IMR-90 (cell line): ENCODE results near the gene CLCNKA. TPM values are rescaled to one million over a fixed set of nuclear protein-coding genes. Genes with fewer than 3 reads are reported as not detected.
"Not testable (repeated sequence)": the region's sequence is repeated elsewhere in the genome, so short reads cannot be mapped to it uniquely, and the experiment has no call there.

Source experiments
- ATAC-seq: fragments of 200-7000 bp; cut with Tn5 transposase; 2 replicates; pipeline ENCODE4 v1.9.1; 2020; ENCODE audit warnings: low read depth, mild to moderate bottlenecking, moderate library complexity
- BruUV-seq: library from RNA; stranded (reverse); fragments of 400-500 nt; replicated peaks from 2 replicates; lab custom pipeline; 2021; lab: Mats Ljungman, UMichigan
- CTCF ChIA-PET: fragments of 300-600 bp; formaldehyde crosslinking; extraction: SDS; loops from one replicate; lab custom pipeline; 2021; ENCODE audit warnings: antibody characterized with exemption; lab: Yijun Ruan, JAX
- POLR2A ChIA-PET: fragments of 300-600 bp; sonication (Branson Sonifier 250); formaldehyde crosslinking; loops from one replicate; lab custom pipeline; 2022; ENCODE audit warnings: antibody characterized with exemption; ENCODE audit not compliant: unreplicated experiment; lab: Charles Lee
- DNase-seq: peaks from one replicate; pipeline ENCODE4 v3.0.0; 2013
- H2AFZ ChIP-seq: replicated peaks from 2 replicates; pipeline ENCODE3; 2013; ENCODE audit warnings: low read length, mild to moderate bottlenecking; ENCODE audit not compliant: poor library complexity
- H2AK5ac ChIP-seq: 2 replicates; pipeline ENCODE4 v1.6.1; 2013; ENCODE audit warnings: low read depth, low read length, inconsistent platforms
- H2AK9ac ChIP-seq: replicated peaks from 2 replicates; pipeline ENCODE3; 2013; ENCODE audit warnings: mild to moderate bottlenecking, low read depth, low read length, moderate library complexity; ENCODE audit not compliant: poor library complexity
- H2BK120ac ChIP-seq: 2 replicates; pipeline ENCODE4 v1.6.1; 2013; ENCODE audit warnings: low read depth, low read length, inconsistent platforms
- H2BK15ac ChIP-seq: 3 replicates; pipeline ENCODE4 v1.6.1; 2013; ENCODE audit warnings: low read depth, low read length, inconsistent platforms
- H2BK20ac ChIP-seq: 2 replicates; pipeline ENCODE4 v1.6.1; 2013; ENCODE audit warnings: low read depth, mild to moderate bottlenecking, inconsistent platforms, low read length, moderate library complexity
- H2BK5ac ChIP-seq: 2 replicates; pipeline ENCODE4 v1.6.1; 2013; ENCODE audit warnings: mild to moderate bottlenecking, low read depth, low read length, inconsistent platforms; ENCODE audit not compliant: poor library complexity, severe bottlenecking
- H3K14ac ChIP-seq: replicated peaks from 2 replicates; pipeline ENCODE4 v1.6.1; 2013; ENCODE audit warnings: low read depth, low read length, inconsistent platforms
- H3K18ac ChIP-seq: 2 replicates; pipeline ENCODE4 v1.6.1; 2013; ENCODE audit warnings: low read depth, low read length, control low read depth
- H3K23ac ChIP-seq: 2 replicates; pipeline ENCODE4 v1.6.1; 2013; ENCODE audit warnings: low read depth, low read length, inconsistent platforms
- H3K27ac ChIP-seq: 2 replicates; pipeline ENCODE4 v1.5.1; 2013; ENCODE audit warnings: mild to moderate bottlenecking, control low read depth, low read length; ENCODE audit not compliant: insufficient read depth
- H3K27me3 ChIP-seq: 2 replicates; pipeline ENCODE4 v1.6.1; 2013; ENCODE audit warnings: low read length; ENCODE audit not compliant: control insufficient read depth, insufficient read depth
- H3K36me3 ChIP-seq: 2 replicates; pipeline ENCODE4 v1.6.1; 2013; ENCODE audit warnings: low read length, mixed read lengths; ENCODE audit not compliant: control insufficient read depth, insufficient read depth
- H3K4ac ChIP-seq: 2 replicates; pipeline ENCODE4 v1.6.1; 2013; ENCODE audit warnings: low read depth, low read length, inconsistent platforms
- H3K4me1 ChIP-seq: 2 replicates; pipeline ENCODE4 v1.6.1; 2013; ENCODE audit warnings: low read length, mixed read lengths; ENCODE audit not compliant: control insufficient read depth, insufficient read depth
- H3K4me2 ChIP-seq: 2 replicates; pipeline ENCODE4 v1.6.1; 2013; ENCODE audit warnings: low read depth, mild to moderate bottlenecking, control low read depth, low read length, moderate library complexity
- H3K4me3 ChIP-seq: 2 replicates; pipeline ENCODE4 v1.5.1; 2013; ENCODE audit warnings: low read depth, mild to moderate bottlenecking, control low read depth, low read length, moderate library complexity; ENCODE audit not compliant: insufficient read depth
- H3K56ac ChIP-seq: 2 replicates; pipeline ENCODE4 v1.6.1; 2013; ENCODE audit warnings: low read length, inconsistent platforms; ENCODE audit not compliant: insufficient read depth; ENCODE audit errors: extremely low read depth
- H3K79me1 ChIP-seq, 2 experiments: 2 replicates each; pipeline ENCODE4 v1.6.1; 2013; ENCODE audit warnings: low read length in 2 of 2, inconsistent platforms in 1 of 2, low read depth in 1 of 2
- H3K9ac ChIP-seq: 2 replicates; pipeline ENCODE4 v1.6.1; 2013; ENCODE audit warnings: low read depth, low read length, control low read depth
- H3K9me1 ChIP-seq: 2 replicates; pipeline ENCODE4 v1.6.1; 2013; ENCODE audit warnings: low read length, inconsistent platforms; ENCODE audit not compliant: insufficient read depth
- H3K9me3 ChIP-seq: 2 replicates; pipeline ENCODE4 v1.6.1; 2013; ENCODE audit warnings: low read length; ENCODE audit not compliant: control insufficient read depth, insufficient read depth
- H4K20me1 ChIP-seq: 2 replicates; pipeline ENCODE4 v1.6.1; 2013; ENCODE audit warnings: low read length, inconsistent platforms; ENCODE audit not compliant: insufficient read depth
- H4K5ac ChIP-seq: 2 replicates; pipeline ENCODE4 v1.6.1; 2013; ENCODE audit warnings: mild to moderate bottlenecking, low read depth, low read length, control low read depth
- H4K8ac ChIP-seq, 2 experiments: 2 replicates each; pipeline ENCODE4 v1.6.1; 2013; ENCODE audit warnings: low read depth in 2 of 2, low read length in 2 of 2, control low read depth in 1 of 2, inconsistent platforms in 1 of 2
- H4K91ac ChIP-seq: 2 replicates; pipeline ENCODE4 v1.6.1; 2013; ENCODE audit warnings: low read depth, low read length, inconsistent platforms; ENCODE audit not compliant: insufficient read depth
- BHLHE40 ChIP-seq: fragments of 150-350 bp; IDR thresholded peaks from 2 replicates; pipeline ENCODE4 v1.6.1; 2016; ENCODE audit warnings: mild to moderate bottlenecking, low read depth, low read length
- FOS ChIP-seq: fragments of 150-350 bp; IDR thresholded peaks from 2 replicates; pipeline ENCODE4 v1.6.1; 2016; ENCODE audit warnings: low read depth, low read length
- MXI1 ChIP-seq: IDR thresholded peaks from 2 replicates; pipeline ENCODE4 v1.6.1; 2012; ENCODE audit warnings: low read depth, mild to moderate bottlenecking, low read length, moderate library complexity, borderline replicate concordance
- POLR2A ChIP-seq: IDR thresholded peaks from 2 replicates; pipeline ENCODE4 v1.6.1; 2012; ENCODE audit warnings: mild to moderate bottlenecking, low read depth, low read length
- RCOR1 ChIP-seq: IDR thresholded peaks from 2 replicates; pipeline ENCODE4 v1.6.1; 2012; ENCODE audit warnings: mild to moderate bottlenecking, low read length, improper control_type of control experiment; ENCODE audit not compliant: insufficient replicate concordance
- RFX5 ChIP-seq: IDR thresholded peaks from 2 replicates; pipeline ENCODE4 v1.8.0; 2012; ENCODE audit warnings: low read depth, mild to moderate bottlenecking, low read length, moderate library complexity
- WGBS, 2 experiments: methylation state at CpG; one replicate each; pipeline versions ENCODE4 v1.1.5 to v1.1.7; 2013; ENCODE audit warnings: missing lambda C conversion rate in 2 of 2; ENCODE audit not compliant: insufficient read length in 1 of 2; ENCODE audit errors: extremely low coverage in 2 of 2; 5-methylcytosine and 5-hydroxymethylcytosine counted together
- dilution Hi-C: fragments of 300-500 bp; cut with HindIII; formaldehyde crosslinking; loops from one replicate; pipeline ENCODE4 v1.14.3; 2018; ENCODE audit warnings: low sequenced_read_pairs; ENCODE audit not compliant: unreplicated experiment
- in situ Hi-C: fragments of 300-500 bp; cut with MboI; formaldehyde crosslinking; loops from 3 replicates; pipeline ENCODE4 v1.14.3; 2019; ENCODE audit warnings: low sequenced_read_pairs, inconsistent platforms, mixed read lengths
- intact Hi-C: fragments of 100-400 bp; cut with micrococcal nuclease; formaldehyde crosslinking; loops from 2 replicates; pipeline ENCODE4 v1.10.0; 2022
- polyA plus RNA-seq, 3 experiments: library from polyadenylated mRNA; depleted of rRNA; stranded (reverse); fragments of >200 nt; gene quantifications; 2 replicates each; pipeline ENCODE4 v1.2.3, GENCODE V29; 2012; ENCODE audit warnings: low replicate concordance in 1 of 3
- total RNA-seq: library from RNA; depleted of rRNA; stranded (reverse); fragments of >200 nt; gene quantifications from 2 replicates; pipeline ENCODE4 v1.2.3, GENCODE V29; 2012

The CLCNKA gene
- total and polyA plus RNA-seq, 2 of the 4 experiments (the other 2 are of a cell fraction): 0.05 TPM; not detected in 1

- TF ChIP-seq RFX5 (no peak), BHLHE40 (no peak)
Observed at GRCh38 chr1:15997637-15998280, 24.1 kb upstream of the CLCNKA start (continued).

GRCh38 chr1:15998929-15999328, 22.9 kb upstream of the CLCNKA start:
- DNase-seq (no peak), ATAC-seq (no peak)
- no peak overlapping the region for H2BK5ac ChIP-seq
- no peak overlapping the region for H3K14ac ChIP-seq
- H3K4me1 ChIP-seq: peaks cover 2% of the 10 kb centered on the region; the same call in 1 of the 2 replicates
- H2BK20ac ChIP-seq: no peak overlapping the region
- H3K4me3 ChIP-seq: no peak overlapping the region
- H3K23ac ChIP-seq: no peak overlapping the region
- H3K27ac ChIP-seq: no peak overlapping the region
- H2AK5ac ChIP-seq: no peak overlapping the region
- H3K56ac ChIP-seq: no peak overlapping the region
- H3K36me3 ChIP-seq: no peaks in the 10 kb centered on the region
- no peaks in the 10 kb centered on the region for H3K9me3 ChIP-seq
- no peak overlapping the region for H3K9ac ChIP-seq
- H4K8ac ChIP-seq: no peak overlapping the region
- CTCF ChIA-PET: interaction anchor here (1.3 kb wide), 1 partner anchor 184 kb away, joined by 3 read pairs; no protein-coding TSS in a partner anchor
- no peak overlapping the region for H3K4me2 ChIP-seq
- no peak overlapping the region for H3K18ac ChIP-seq
- no peak overlapping the region for H2BK15ac ChIP-seq
- no TSS peak for BruUV-seq
- WGBS, 2 experiments: 86% methylated on average over 10 of the region's 11 CpGs; no CpG with 5 or more reads in 1 of the 2 experiments
- intact Hi-C loops: no loop called here
- TF ChIP-seq FOS (no peak), POLR2A (no peak), RCOR1 (no peak), MXI1 (no peak)
- no peak overlapping the region for H2BK120ac ChIP-seq
- dilution Hi-C loops: no loop called here
- H2AFZ ChIP-seq: no peak overlapping the region
- POLR2A ChIA-PET: interaction anchor here (0.5 kb wide), 1 partner anchor 175 kb away, joined by 6 read pairs; no protein-coding TSS in a partner anchor
- no peak overlapping the region for H4K5ac ChIP-seq
- no peaks in the 10 kb centered on the region for H4K20me1 ChIP-seq
- peaks cover 15% of the 10 kb centered on the region; the same call in 1 of the 2 replicates for H3K27me3 ChIP-seq
- H3K79me1 ChIP-seq: no peaks in the 10 kb centered on the region
- H3K4ac ChIP-seq: no peak overlapping the region
- in situ Hi-C loops: loop anchor here (5.0 to 10.0 kb wide), 2 partner anchors 64 to 182 kb away; no protein-coding TSS in a partner anchor
- H3K9me1 ChIP-seq: no peaks in the 10 kb centered on the region
- no peak overlapping the region for H2AK9ac ChIP-seq
- H4K91ac ChIP-seq: no peak overlapping the region

- H3K27ac ChIP-seq, H4K5ac ChIP-seq, H3K23ac ChIP-seq, H2AK9ac ChIP-seq, in situ Hi-C loops, H3K18ac ChIP-seq, POLR2A ChIA-PET, BruUV-seq, H3K9ac ChIP-seq, H3K4me1 ChIP-seq, DNase-seq, H4K91ac ChIP-seq, H3K4me2 ChIP-seq, dilution Hi-C loops, H3K36me3 ChIP-seq, H2BK120ac ChIP-seq, H3K4ac ChIP-seq, H3K79me1 ChIP-seq, H2BK15ac ChIP-seq, H2AFZ ChIP-seq, H3K9me3 ChIP-seq, H4K8ac ChIP-seq, H3K9me1 ChIP-seq, H3K56ac ChIP-seq, intact Hi-C loops, ATAC-seq, H2BK5ac ChIP-seq, H4K20me1 ChIP-seq, H2BK20ac ChIP-seq, H3K14ac ChIP-seq, H2AK5ac ChIP-seq, H3K4me3 ChIP-seq: not testable (repeated sequence)
- CTCF ChIA-PET: interaction anchor here (1.7 kb wide), 1 partner anchor 186 kb away, joined by 4 read pairs; no protein-coding TSS in a partner anchor
- WGBS, 2 experiments: 94% methylated on average over 5 of the region's 10 CpGs; no CpG with 5 or more reads in 1 of the 2 experiments
- H3K27me3 ChIP-seq: peaks cover 17% of the 10 kb centered on the region; the same call in 1 of the 2 replicates
Observed at GRCh38 chr1:16001274-16001673, 20.6 kb upstream of the CLCNKA start.
